ENCODE results near the gene ELMO2.

ELMO2 gene

GRCh38 chr20:46433051-46433450 is 26.6 kb upstream of the ELMO2 start:
- TF ChIP-seq, protein P1, sequence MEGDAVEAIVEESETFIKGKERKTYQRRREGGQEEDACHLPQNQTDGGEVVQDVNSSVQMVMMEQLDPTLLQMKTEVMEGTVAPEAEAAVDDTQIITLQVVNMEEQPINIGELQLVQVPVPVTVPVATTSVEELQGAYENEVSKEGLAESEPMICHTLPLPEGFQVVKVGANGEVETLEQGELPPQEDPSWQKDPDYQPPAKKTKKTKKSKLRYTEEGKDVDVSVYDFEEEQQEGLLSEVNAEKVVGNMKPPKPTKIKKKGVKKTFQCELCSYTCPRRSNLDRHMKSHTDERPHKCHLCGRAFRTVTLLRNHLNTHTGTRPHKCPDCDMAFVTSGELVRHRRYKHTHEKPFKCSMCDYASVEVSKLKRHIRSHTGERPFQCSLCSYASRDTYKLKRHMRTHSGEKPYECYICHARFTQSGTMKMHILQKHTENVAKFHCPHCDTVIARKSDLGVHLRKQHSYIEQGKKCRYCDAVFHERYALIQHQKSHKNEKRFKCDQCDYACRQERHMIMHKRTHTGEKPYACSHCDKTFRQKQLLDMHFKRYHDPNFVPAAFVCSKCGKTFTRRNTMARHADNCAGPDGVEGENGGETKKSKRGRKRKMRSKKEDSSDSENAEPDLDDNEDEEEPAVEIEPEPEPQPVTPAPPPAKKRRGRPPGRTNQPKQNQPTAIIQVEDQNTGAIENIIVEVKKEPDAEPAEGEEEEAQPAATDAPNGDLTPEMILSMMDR (IDR thresholded peaks at IDR 0.05; ENCODE audit: borderline replicate concordance, insufficient read depth, low read depth, low read length), result no peak
- H3K4me3 ChIP-seq (ENCODE audit: low read depth, low read length), result no peak overlapping the region

DNA sequence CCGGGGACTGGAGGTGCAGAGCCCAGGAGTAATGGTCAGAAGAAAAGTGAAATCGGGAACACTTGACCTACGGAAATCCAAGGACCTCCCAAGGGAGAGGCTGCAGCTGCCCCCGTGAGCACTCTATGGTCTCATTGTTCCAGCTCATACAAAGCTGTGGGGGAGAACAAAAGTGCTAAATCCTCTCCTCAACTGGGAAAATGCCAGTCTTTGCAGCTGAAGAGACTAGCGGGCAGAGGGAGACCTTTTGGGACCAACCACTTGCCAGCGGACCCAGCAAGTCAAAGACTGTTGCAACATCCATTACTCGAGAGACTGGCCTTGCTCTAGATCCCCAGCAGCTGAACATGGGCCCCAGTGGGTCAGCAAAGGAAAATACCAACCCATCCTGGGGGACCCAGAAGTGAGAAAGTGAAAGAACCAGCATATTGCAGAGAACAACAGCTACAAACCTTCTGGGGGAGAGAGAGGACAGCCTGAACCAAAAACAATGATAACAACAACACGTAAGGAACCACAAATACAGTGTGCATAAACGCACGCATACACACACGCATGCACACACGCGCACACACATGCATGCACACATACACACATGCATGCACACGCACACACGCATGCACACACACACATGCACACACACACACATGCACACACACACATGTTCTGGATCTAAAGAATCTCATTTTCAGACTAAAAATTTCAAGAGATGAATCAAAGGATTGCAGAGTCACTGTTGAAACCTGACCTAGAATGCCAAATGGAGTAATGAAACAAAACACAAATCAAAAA is 24.7 kb upstream of the ELMO2 start:
- no peak overlapping the region for H3K4me3 ChIP-seq (ENCODE audit: low read depth, low read length)
- TF ChIP-seq, protein P1 (IDR thresholded peaks at IDR 0.05; ENCODE audit: borderline replicate concordance, insufficient read depth, low read depth, low read length), result no peak

DNA sequence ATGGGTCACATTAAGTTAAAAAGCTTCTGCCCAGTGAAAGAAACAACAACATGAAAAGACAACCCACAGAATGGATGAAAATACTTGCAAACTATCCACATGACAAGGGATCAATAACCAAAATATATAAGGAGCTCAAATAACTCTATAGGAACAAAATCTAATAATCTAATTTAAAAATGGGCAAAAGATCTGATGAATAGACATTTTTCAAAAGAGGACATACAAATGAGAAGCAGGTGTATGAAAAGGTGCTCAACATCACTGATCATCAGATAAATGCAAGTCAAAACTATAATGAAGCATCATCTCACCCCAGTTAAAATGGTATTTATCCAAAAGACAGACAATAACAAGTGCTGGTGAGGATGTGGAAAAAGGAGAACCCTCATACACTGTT is 21.0 kb upstream of the ELMO2 start:
- H3K4me3 ChIP-seq (ENCODE audit: low read depth, low read length), result no peak overlapping the region
- TF ChIP-seq, protein P1 (IDR thresholded peaks at IDR 0.05; ENCODE audit: borderline replicate concordance, insufficient read depth, low read depth, low read length), result no peak

DNA sequence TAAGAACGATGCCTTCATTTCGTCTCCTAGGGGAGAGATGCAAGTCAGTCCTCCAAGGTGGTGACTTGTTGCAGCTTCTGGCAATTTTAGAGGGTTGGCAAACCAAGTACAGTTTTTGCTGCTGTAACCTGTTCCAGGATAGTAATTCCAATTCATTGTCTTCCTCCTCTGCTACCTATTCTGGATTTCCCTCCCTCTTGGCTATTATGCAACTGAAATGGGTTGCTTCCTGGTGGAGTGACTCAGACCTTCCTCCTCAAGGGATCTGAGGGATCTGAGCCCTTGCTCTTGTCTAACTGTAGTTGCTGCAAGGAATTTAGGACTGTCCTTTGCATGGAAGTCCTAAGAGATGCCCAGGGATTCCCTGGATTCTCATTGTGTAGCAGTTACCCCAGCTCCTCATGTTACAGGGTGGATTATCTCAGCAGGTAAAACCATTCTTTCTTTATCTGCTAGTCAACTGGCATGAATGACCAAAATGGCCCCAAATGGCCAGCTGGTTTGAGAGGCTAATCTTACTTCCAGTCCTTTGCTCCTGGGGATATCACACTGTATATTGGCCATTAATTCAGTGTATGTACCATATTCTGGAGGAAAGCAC is 17.6 kb upstream of the ELMO2 start:
- H3K4me3 ChIP-seq (ENCODE audit: low read depth, low read length), result no peak overlapping the region
- TF ChIP-seq, protein P1 (IDR thresholded peaks at IDR 0.05; ENCODE audit: borderline replicate concordance, insufficient read depth, low read depth, low read length), result no peak

GRCh38 chr20:46423342-46423741 is 16.9 kb upstream of the ELMO2 start:
- H3K4me3 ChIP-seq (ENCODE audit: low read depth, low read length), result no peak overlapping the region
- TF ChIP-seq, protein P1 (IDR thresholded peaks at IDR 0.05; ENCODE audit: borderline replicate concordance, insufficient read depth, low read depth, low read length), result no peak

- TF ChIP-seq, protein P1 (IDR thresholded peaks at IDR 0.05; ENCODE audit: borderline replicate concordance, insufficient read depth, low read depth, low read length), result no peak
- no peak overlapping the region for H3K4me3 ChIP-seq (ENCODE audit: low read depth, low read length)
Observed at GRCh38 chr20:46420878-46421277, 14.5 kb upstream of the ELMO2 start.

GRCh38 chr20:46419882-46420281 is 13.5 kb upstream of the ELMO2 start:
- H3K4me3 ChIP-seq (ENCODE audit: low read depth, low read length), result no peak overlapping the region
- TF ChIP-seq, protein P1 (IDR thresholded peaks at IDR 0.05; ENCODE audit: borderline replicate concordance, insufficient read depth, low read depth, low read length), result no peak
